ENCODE results near the gene METTL24. TPM values are rescaled to one million over a fixed set of nuclear protein-coding genes. Genes with fewer than 3 reads are reported as not detected.
"Not testable (repeated sequence)": the region's sequence is repeated elsewhere in the genome, so short reads cannot be mapped to it uniquely, and the experiment has no call there.

Gene METTL24
- total RNA-seq, 2 donors from 2014 or later: not detected

GRCh38 chr6:110353457-110354001 is 4.6 kb downstream of the METTL24 start:
- no peak overlapping the region for H3K4me3 Mint-ChIP-seq
- H3K4me1 Mint-ChIP-seq: peaks cover 7% of the 10 kb centered on the region
- no peaks in the 10 kb centered on the region for H3K9me3 Mint-ChIP-seq
- H3K36me3 Mint-ChIP-seq (ENCODE audit: low read depth): no peaks in the 10 kb centered on the region
- no peak for ATAC-seq (replicated peaks)
- peaks cover 27% of the 10 kb centered on the region for H3K27me3 Mint-ChIP-seq
- no peak overlapping the region for H3K27ac Mint-ChIP-seq

GRCh38 chr6:110352563-110353262 is 5.4 kb downstream of the METTL24 start:
- peaks cover 26% of the 10 kb centered on the region for H3K27me3 Mint-ChIP-seq
- H3K27ac Mint-ChIP-seq: no peak overlapping the region
- H3K36me3 Mint-ChIP-seq (ENCODE audit: low read depth): no peaks in the 10 kb centered on the region
- no peak overlapping the region for H3K4me3 Mint-ChIP-seq
- ATAC-seq (replicated peaks): no peak
- peaks cover 7% of the 10 kb centered on the region for H3K4me1 Mint-ChIP-seq
- no peaks in the 10 kb centered on the region for H3K9me3 Mint-ChIP-seq

- H3K4me3 Mint-ChIP-seq: no peak overlapping the region
- peaks cover 23% of the 10 kb centered on the region for H3K27me3 Mint-ChIP-seq
- no peak for ATAC-seq (replicated peaks)
- no peaks in the 10 kb centered on the region for H3K9me3 Mint-ChIP-seq
- no peaks in the 10 kb centered on the region for H3K36me3 Mint-ChIP-seq (ENCODE audit: low read depth)
- H3K27ac Mint-ChIP-seq: no peak overlapping the region
- H3K4me1 Mint-ChIP-seq: peaks cover 6% of the 10 kb centered on the region
Measured at GRCh38 chr6:110351986-110352385, 6.2 kb downstream of the METTL24 start.

GRCh38 chr6:110351546-110351945 is 6.6 kb downstream of the METTL24 start:
- H3K9me3 Mint-ChIP-seq: no peaks in the 10 kb centered on the region
- no peaks in the 10 kb centered on the region for H3K36me3 Mint-ChIP-seq (ENCODE audit: low read depth)
- ATAC-seq (replicated peaks): no peak
- no peak overlapping the region for H3K27ac Mint-ChIP-seq
- H3K27me3 Mint-ChIP-seq: peaks cover 18% of the 10 kb centered on the region
- H3K4me1 Mint-ChIP-seq: peaks cover 1% of the 10 kb centered on the region
- no peak overlapping the region for H3K4me3 Mint-ChIP-seq

GRCh38 chr6:110350593-110350992 is 7.6 kb downstream of the METTL24 start:
- H3K27me3 Mint-ChIP-seq: peaks cover 11% of the 10 kb centered on the region
- not testable (repeated sequence) for H3K4me3 Mint-ChIP-seq; H3K36me3 Mint-ChIP-seq (ENCODE audit: low read depth); ATAC-seq (replicated peaks); H3K9me3 Mint-ChIP-seq; H3K4me1 Mint-ChIP-seq; H3K27ac Mint-ChIP-seq

- Mint-ChIP-seq H3K27me3 (peaks cover 9% of the 10 kb centered on the region), H3K9me3 (no peaks in the 10 kb centered on the region), H3K27ac (no peak overlapping the region)
Measured at GRCh38 chr6:110348961-110349690, 9.0 kb downstream of the METTL24 start.

GRCh38 chr6:110345025-110345424 is 13.1 kb downstream of the METTL24 start:
- no peak overlapping the region for H3K27ac Mint-ChIP-seq
- H3K27me3 Mint-ChIP-seq: peaks cover 9% of the 10 kb centered on the region
- no peak for ATAC-seq (replicated peaks)
- no peaks in the 10 kb centered on the region for H3K4me1 Mint-ChIP-seq
- no peaks in the 10 kb centered on the region for H3K9me3 Mint-ChIP-seq
- no peak overlapping the region for H3K4me3 Mint-ChIP-seq
- H3K36me3 Mint-ChIP-seq (ENCODE audit: low read depth): no peaks in the 10 kb centered on the region

More at GRCh38 chr6:110348961-110349690, 9.0 kb downstream of the METTL24 start:
- Mint-ChIP-seq H3K36me3 (ENCODE audit: low read depth) (no peaks in the 10 kb centered on the region), H3K4me3 (no peak overlapping the region), H3K4me1 (no peaks in the 10 kb centered on the region)
- ATAC-seq (replicated peaks): no peak

GRCh38 chr6:110342759-110343158 is 15.4 kb downstream of the METTL24 start:
- Mint-ChIP-seq H3K4me1 (no peaks in the 10 kb centered on the region), H3K27me3 (peaks cover 9% of the 10 kb centered on the region), H3K4me3 (no peak overlapping the region), H3K36me3 (ENCODE audit: low read depth) (no peaks in the 10 kb centered on the region), H3K9me3 (no peaks in the 10 kb centered on the region), H3K27ac (no peak overlapping the region)
- ATAC-seq (replicated peaks): no peak

- no peaks in the 10 kb centered on the region for H3K4me1 Mint-ChIP-seq
- no peak overlapping the region for H3K4me3 Mint-ChIP-seq
- H3K36me3 Mint-ChIP-seq (ENCODE audit: low read depth): no peaks in the 10 kb centered on the region
- no peak for ATAC-seq (replicated peaks)
- no peaks in the 10 kb centered on the region for H3K9me3 Mint-ChIP-seq
- no peak overlapping the region for H3K27ac Mint-ChIP-seq
- H3K27me3 Mint-ChIP-seq: peaks cover 10% of the 10 kb centered on the region
Measured at GRCh38 chr6:110341663-110342596, 16.2 kb downstream of the METTL24 start.

- H3K27ac Mint-ChIP-seq: no peak overlapping the region
- ATAC-seq (replicated peaks): no peak
- H3K9me3 Mint-ChIP-seq: no peaks in the 10 kb centered on the region
- H3K4me3 Mint-ChIP-seq: no peak overlapping the region
- no peaks in the 10 kb centered on the region for H3K4me1 Mint-ChIP-seq
- H3K36me3 Mint-ChIP-seq (ENCODE audit: low read depth): no peaks in the 10 kb centered on the region
- peaks cover 13% of the 10 kb centered on the region for H3K27me3 Mint-ChIP-seq
Measured at GRCh38 chr6:110341067-110341466, 17.1 kb downstream of the METTL24 start.

- no peak overlapping the region for H3K4me3 Mint-ChIP-seq
- H3K9me3 Mint-ChIP-seq: no peaks in the 10 kb centered on the region
- H3K4me1 Mint-ChIP-seq: no peaks in the 10 kb centered on the region
- H3K27me3 Mint-ChIP-seq: peaks cover 13% of the 10 kb centered on the region
- H3K27ac Mint-ChIP-seq: no peak overlapping the region
- no peaks in the 10 kb centered on the region for H3K36me3 Mint-ChIP-seq (ENCODE audit: low read depth)
- no peak for ATAC-seq (replicated peaks)
Measured at GRCh38 chr6:110340392-110340965, 17.7 kb downstream of the METTL24 start.

GRCh38 chr6:110338820-110339470 is 19.2 kb downstream of the METTL24 start:
- no peak for ATAC-seq (replicated peaks)
- Mint-ChIP-seq H3K36me3 (ENCODE audit: low read depth) (no peaks in the 10 kb centered on the region), H3K4me3 (no peak overlapping the region), H3K4me1 (no peaks in the 10 kb centered on the region), H3K27me3 (peaks cover 13% of the 10 kb centered on the region), H3K27ac (no peak overlapping the region), H3K9me3 (no peaks in the 10 kb centered on the region)

GRCh38 chr6:110337486-110337885 is 20.7 kb downstream of the METTL24 start:
- H3K27ac Mint-ChIP-seq: no peak overlapping the region
- no peak overlapping the region for H3K4me3 Mint-ChIP-seq
- ATAC-seq (replicated peaks): no peak
- H3K36me3 Mint-ChIP-seq (ENCODE audit: low read depth): no peaks in the 10 kb centered on the region
- no peaks in the 10 kb centered on the region for H3K4me1 Mint-ChIP-seq
- peaks cover 8% of the 10 kb centered on the region for H3K27me3 Mint-ChIP-seq
- no peaks in the 10 kb centered on the region for H3K9me3 Mint-ChIP-seq
